ENCODE data around the gene IGSF21. TPM values are rescaled to one million over a fixed set of nuclear protein-coding genes. Genes with fewer than 3 reads are reported as not detected.

Gene IGSF21
- total and polyA plus RNA-seq, 2 of the 8 experiments (the other 6 are each of a cell fraction or from before 2014, with no cell fraction given), result 22.5 to 28.5 TPM

DNA sequence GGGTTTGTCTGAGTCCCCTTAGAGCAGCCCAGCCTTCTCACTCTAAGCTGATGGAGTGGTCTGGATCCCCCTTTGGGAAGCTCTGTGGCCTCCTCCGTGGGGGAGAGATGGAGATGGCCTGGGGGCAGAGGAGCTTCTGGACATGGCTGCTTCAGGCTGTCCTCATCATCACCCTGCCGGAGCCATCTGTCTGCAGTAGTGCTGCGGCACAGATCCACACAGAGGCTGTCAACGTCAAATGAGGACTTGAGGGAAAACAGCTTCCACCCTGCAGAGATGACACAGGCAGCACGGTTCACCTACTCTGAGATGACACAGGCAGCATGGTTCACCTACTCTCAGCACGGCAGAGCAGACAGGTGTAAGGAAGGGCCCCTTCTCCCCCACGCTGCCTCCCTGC lies 134.3 kb downstream of the IGSF21 start:
- Histone ChIP-seq H3K4me2 (ENCODE audit: insufficient read depth in 1 of 2, low read depth in 2 of 2, low read length in 2 of 2) (no peak overlapping the region), H3K18ac (ENCODE audit: extremely low read depth, low read length) (no peak overlapping the region), H3K27ac (ENCODE audit: low read depth, low read length) (no peak overlapping the region), H2AK5ac (ENCODE audit: low read depth, low read length) (0 out of 2 replicates have a peak overlapping the region, but pooled peaks have one; percentile 28), H3K56ac (replicated peaks; ENCODE audit: insufficient read length, low read depth, low read length) (no peak overlapping the region), H3K23me2 (ENCODE audit: low read depth, low read length) (0 out of 2 replicates have a peak, but pooled peaks cover 2% of the 10 kb centered on the region), H2BK5ac (ENCODE audit: low read depth, low read length) (no peak overlapping the region), H2BK20ac (ENCODE audit: low read length) (no peak overlapping the region), H3K36me3 (ENCODE audit: control insufficient read depth in 2 of 4, insufficient read depth in 4 of 4, low read length in 3 of 4) (no peaks in the 10 kb centered on the region), H2BK12ac (ENCODE audit: low read depth, low read length) (no peak overlapping the region), H2BK120ac (replicated peaks; ENCODE audit: low read depth, low read length) (no peak overlapping the region), H3K4me3 (ENCODE audit: extremely low read depth in 1 of 4, insufficient read depth in 2 of 4, low read depth in 3 of 4, low read length in 4 of 4) (no peak overlapping the region), H2AFZ (ENCODE audit: low read length) (no peak overlapping the region), H3K79me1 (ENCODE audit: low read depth, low read length) (no peaks in the 10 kb centered on the region), H3K9ac (replicated peaks in 1 of 4; ENCODE audit: extremely low read depth in 1 of 4, low read depth in 3 of 4, low read length in 3 of 4) (no peak overlapping the region), H4K91ac (replicated peaks; ENCODE audit: insufficient read length, low read length) (no peak overlapping the region), H3K4me1 (replicated peaks in 1 of 4; ENCODE audit: control insufficient read depth in 3 of 4, insufficient read depth in 4 of 4, low read length in 3 of 4) (peaks cover 0 to 14% (median 9%) of the 10 kb centered on the region in 4 experiments; a peak in 5 of 7 replicates), H3K14ac (ENCODE audit: insufficient read length) (no peak overlapping the region), H3K27me3 (replicated peaks in 1 of 4; ENCODE audit: control insufficient read depth in 3 of 4, extremely low read depth in 1 of 4, insufficient read depth in 3 of 4, low read length in 3 of 4) (no peaks in the 10 kb centered on the region), H3K79me2 (ENCODE audit: control insufficient read depth in 1 of 2, insufficient read depth in 2 of 2, low read length in 2 of 2) (no peaks in the 10 kb centered on the region), H2BK15ac (ENCODE audit: low read length) (peak overlapping the region; percentile 93), H3K23ac (ENCODE audit: insufficient read length) (no peak overlapping the region), H4K8ac (ENCODE audit: extremely low read depth, insufficient read depth, low read length) (no peak overlapping the region), H3K4ac (replicated peaks; ENCODE audit: insufficient read length, low read depth, low read length) (no peak overlapping the region), H4K5ac (ENCODE audit: insufficient read length, low read depth, low read length) (no peak overlapping the region), H4K20me1 (replicated peaks in 1 of 2; ENCODE audit: control insufficient read depth in 1 of 2, insufficient read depth in 2 of 2, low read length in 2 of 2) (peaks cover 0 to 1% of the 10 kb centered on the region in 2 experiments), H3K9me3 (ENCODE audit: insufficient read depth in 2 of 2, low read depth in 1 of 2, low read length in 1 of 2) (no peaks in the 10 kb centered on the region)
- WGBS, 2 experiments (ENCODE audit: extremely low coverage in 1 of 2, insufficient coverage in 1 of 2, insufficient read length in 1 of 2, insufficient replicate concordance in 2 of 2, low coverage in 1 of 2, low lambda C conversion rate in 2 of 2, missing lambda C conversion rate in 1 of 2), result 91% methylated on average over 7 of the region's 7 CpGs; no CpG with 5 or more reads in 1 of the 2 experiments
- FAIRE-seq (no peak), DNase-seq (ENCODE audit: low read depth in 1 of 2, low spot score in 2 of 2) (no peak)
- TF ChIP-seq, protein P1, sequence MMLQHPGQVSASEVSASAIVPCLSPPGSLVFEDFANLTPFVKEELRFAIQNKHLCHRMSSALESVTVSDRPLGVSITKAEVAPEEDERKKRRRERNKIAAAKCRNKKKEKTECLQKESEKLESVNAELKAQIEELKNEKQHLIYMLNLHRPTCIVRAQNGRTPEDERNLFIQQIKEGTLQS (IDR thresholded peaks at IDR 0.05; ENCODE audit: insufficient read depth, low read depth, low read length), result no peak
- TF ChIP-seq POLR2A (IDR thresholded peaks at IDR 0.05; ENCODE audit: control extremely low read depth in 1 of 2, low read depth in 2 of 2, low read length in 2 of 2) (no peak), CHD1 (IDR thresholded peaks at IDR 0.05; ENCODE audit: low read depth, low read length) (no peak), CBX8 (IDR thresholded peaks at IDR 0.05; ENCODE audit: borderline replicate concordance, low read depth, low read length) (no peak), E2F6 (IDR thresholded peaks at IDR 0.05) (no peak), TEAD4 (IDR thresholded peaks at IDR 0.05; ENCODE audit: low read depth, low read length) (no peak), SP4 (IDR thresholded peaks at IDR 0.05; ENCODE audit: low read length) (no peak), CHD2 (IDR thresholded peaks at IDR 0.05; ENCODE audit: low read length) (no peak), KDM5A (IDR thresholded peaks at IDR 0.05; ENCODE audit: low read length) (no peak), BACH1 (IDR thresholded peaks at IDR 0.05; ENCODE audit: low read length) (no peak), TCF12 (IDR thresholded peaks at IDR 0.05; ENCODE audit: low read depth, low read length) (no peak), CBX5 (IDR thresholded peaks at IDR 0.05; ENCODE audit: low read depth, low read length) (no peak)
- ChIA-PET POLR2A (ENCODE audit: partially characterized antibody) (interaction anchor here (1.1 kb wide), 1 partner anchor 11 kb away, joined by 3 read pairs; no protein-coding TSS in a partner anchor), CTCF (ENCODE audit: partially characterized antibody) (interaction anchor here (1.7 to 7.7 kb wide), 2 partner anchors 10 to 21 kb away, joined by 5 to 67 read pairs; no protein-coding TSS in a partner anchor)
